A549 (cell line): ENCODE results near the gene PRPS1.
"Not testable (repeated sequence)": the region's sequence is repeated elsewhere in the genome, so short reads cannot be mapped to it uniquely, and the experiment has no call there.

Source experiments
- CBX8 ChIP-seq: fragments of 200-600 bp; sonication (generic); IDR thresholded peaks from 2 replicates; pipeline ENCODE4 v1.6.1; 2016
- ESRRA ChIP-seq: fragments of 150-350 bp; IDR thresholded peaks from 2 replicates; pipeline ENCODE4 v1.6.1; 2014; ENCODE audit warnings: mild to moderate bottlenecking, low read length, borderline replicate concordance
- FOXS1 ChIP-seq: fragments of 250-450 bp; sonication (Bioruptor Pico); IDR thresholded peaks from 2 replicates; pipeline ENCODE4 v1.5.0; 2020; ENCODE audit warnings: mild to moderate bottlenecking, moderate library complexity
- HOXA7 ChIP-seq: fragments of 250-450 bp; sonication (Bioruptor Pico); IDR thresholded peaks from 2 replicates; pipeline ENCODE4 v1.5.0; 2020; ENCODE audit warnings: mild to moderate bottlenecking, moderate library complexity
- JUNB ChIP-seq: fragments of >200 bp; sonication (Bioruptor Twin); formaldehyde crosslinking; IDR thresholded peaks from 2 replicates; pipeline ENCODE4 v1.6.1; 2016
- KDM5A ChIP-seq: fragments of 200-600 bp; sonication (generic); IDR thresholded peaks from 2 replicates; pipeline ENCODE4 v1.6.1; 2016; ENCODE audit warnings: antibody characterized with exemption, mild to moderate bottlenecking
- MAZ ChIP-seq: fragments of 150-350 bp; IDR thresholded peaks from 2 replicates; pipeline ENCODE4 v1.6.1; 2014; ENCODE audit warnings: antibody characterized with exemption, low read depth, low read length, borderline replicate concordance
- POLR2A ChIP-seq: IDR thresholded peaks from 2 replicates; pipeline ENCODE4 v1.6.1; 2012; ENCODE audit warnings: mild to moderate bottlenecking, low read length
- RCOR1 ChIP-seq: fragments of 150-350 bp; IDR thresholded peaks from 2 replicates; pipeline ENCODE4 v1.6.1; 2014; ENCODE audit warnings: antibody characterized with exemption, low read length, low read depth
- TF ChIP-seq, protein P1 (sequence below): fragments of >200 bp; sonication (Bioruptor Twin); formaldehyde crosslinking; IDR thresholded peaks from 3 replicates; pipeline ENCODE4 v1.5.1; 2016
- TF ChIP-seq, protein P2 (sequence below): fragments of 450-650 bp; IDR thresholded peaks from 2 replicates; pipeline ENCODE4 v1.6.1; 2014; ENCODE audit warnings: antibody characterized with exemption
- TF ChIP-seq, protein P3 (sequence below): fragments of 200-600 bp; sonication (generic); IDR thresholded peaks from 2 replicates; pipeline ENCODE4 v1.6.1; 2016; ENCODE audit warnings: antibody characterized with exemption, mild to moderate bottlenecking, moderate library complexity
- TF ChIP-seq, protein P4 (sequence below): IDR thresholded peaks from 2 replicates; pipeline ENCODE4 v1.6.1; 2012; ENCODE audit warnings: low read depth, borderline replicate concordance

DNA sequence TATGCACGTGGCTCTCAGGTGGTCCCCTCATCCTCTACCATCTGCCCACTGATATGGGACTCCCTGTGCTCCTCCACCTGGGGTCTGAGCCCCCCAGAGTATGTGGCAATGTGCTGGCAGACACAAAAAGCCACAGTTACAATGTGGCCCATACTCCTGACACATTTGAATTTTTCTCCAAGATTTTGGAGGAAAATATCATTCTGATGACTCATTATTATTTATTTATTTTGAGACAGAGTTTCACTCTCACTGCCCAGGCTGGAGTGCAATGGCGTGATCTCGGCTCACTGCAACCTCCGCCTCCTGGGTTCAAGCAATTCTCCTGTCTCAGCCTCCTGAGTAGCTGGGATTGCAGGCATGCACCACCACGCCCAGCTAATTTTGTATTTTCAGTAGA, 19.2 kb upstream of the PRPS1 start:
- TF ChIP-seq FOXS1 (CRISPR knock-in tag); RCOR1; MAZ; ESRRA; HOXA7 (CRISPR knock-in tag); POLR2A; JUNB; CBX8; KDM5A: not testable (repeated sequence)
- TF ChIP-seq, protein P1, sequence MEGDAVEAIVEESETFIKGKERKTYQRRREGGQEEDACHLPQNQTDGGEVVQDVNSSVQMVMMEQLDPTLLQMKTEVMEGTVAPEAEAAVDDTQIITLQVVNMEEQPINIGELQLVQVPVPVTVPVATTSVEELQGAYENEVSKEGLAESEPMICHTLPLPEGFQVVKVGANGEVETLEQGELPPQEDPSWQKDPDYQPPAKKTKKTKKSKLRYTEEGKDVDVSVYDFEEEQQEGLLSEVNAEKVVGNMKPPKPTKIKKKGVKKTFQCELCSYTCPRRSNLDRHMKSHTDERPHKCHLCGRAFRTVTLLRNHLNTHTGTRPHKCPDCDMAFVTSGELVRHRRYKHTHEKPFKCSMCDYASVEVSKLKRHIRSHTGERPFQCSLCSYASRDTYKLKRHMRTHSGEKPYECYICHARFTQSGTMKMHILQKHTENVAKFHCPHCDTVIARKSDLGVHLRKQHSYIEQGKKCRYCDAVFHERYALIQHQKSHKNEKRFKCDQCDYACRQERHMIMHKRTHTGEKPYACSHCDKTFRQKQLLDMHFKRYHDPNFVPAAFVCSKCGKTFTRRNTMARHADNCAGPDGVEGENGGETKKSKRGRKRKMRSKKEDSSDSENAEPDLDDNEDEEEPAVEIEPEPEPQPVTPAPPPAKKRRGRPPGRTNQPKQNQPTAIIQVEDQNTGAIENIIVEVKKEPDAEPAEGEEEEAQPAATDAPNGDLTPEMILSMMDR: not testable (repeated sequence)
- TF ChIP-seq, protein P2, sequence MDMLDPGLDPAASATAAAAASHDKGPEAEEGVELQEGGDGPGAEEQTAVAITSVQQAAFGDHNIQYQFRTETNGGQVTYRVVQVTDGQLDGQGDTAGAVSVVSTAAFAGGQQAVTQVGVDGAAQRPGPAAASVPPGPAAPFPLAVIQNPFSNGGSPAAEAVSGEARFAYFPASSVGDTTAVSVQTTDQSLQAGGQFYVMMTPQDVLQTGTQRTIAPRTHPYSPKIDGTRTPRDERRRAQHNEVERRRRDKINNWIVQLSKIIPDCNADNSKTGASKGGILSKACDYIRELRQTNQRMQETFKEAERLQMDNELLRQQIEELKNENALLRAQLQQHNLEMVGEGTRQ: not testable (repeated sequence)
- TF ChIP-seq, protein P3, sequence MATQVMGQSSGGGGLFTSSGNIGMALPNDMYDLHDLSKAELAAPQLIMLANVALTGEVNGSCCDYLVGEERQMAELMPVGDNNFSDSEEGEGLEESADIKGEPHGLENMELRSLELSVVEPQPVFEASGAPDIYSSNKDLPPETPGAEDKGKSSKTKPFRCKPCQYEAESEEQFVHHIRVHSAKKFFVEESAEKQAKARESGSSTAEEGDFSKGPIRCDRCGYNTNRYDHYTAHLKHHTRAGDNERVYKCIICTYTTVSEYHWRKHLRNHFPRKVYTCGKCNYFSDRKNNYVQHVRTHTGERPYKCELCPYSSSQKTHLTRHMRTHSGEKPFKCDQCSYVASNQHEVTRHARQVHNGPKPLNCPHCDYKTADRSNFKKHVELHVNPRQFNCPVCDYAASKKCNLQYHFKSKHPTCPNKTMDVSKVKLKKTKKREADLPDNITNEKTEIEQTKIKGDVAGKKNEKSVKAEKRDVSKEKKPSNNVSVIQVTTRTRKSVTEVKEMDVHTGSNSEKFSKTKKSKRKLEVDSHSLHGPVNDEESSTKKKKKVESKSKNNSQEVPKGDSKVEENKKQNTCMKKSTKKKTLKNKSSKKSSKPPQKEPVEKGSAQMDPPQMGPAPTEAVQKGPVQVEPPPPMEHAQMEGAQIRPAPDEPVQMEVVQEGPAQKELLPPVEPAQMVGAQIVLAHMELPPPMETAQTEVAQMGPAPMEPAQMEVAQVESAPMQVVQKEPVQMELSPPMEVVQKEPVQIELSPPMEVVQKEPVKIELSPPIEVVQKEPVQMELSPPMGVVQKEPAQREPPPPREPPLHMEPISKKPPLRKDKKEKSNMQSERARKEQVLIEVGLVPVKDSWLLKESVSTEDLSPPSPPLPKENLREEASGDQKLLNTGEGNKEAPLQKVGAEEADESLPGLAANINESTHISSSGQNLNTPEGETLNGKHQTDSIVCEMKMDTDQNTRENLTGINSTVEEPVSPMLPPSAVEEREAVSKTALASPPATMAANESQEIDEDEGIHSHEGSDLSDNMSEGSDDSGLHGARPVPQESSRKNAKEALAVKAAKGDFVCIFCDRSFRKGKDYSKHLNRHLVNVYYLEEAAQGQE: not testable (repeated sequence)
- TF ChIP-seq, protein P4, sequence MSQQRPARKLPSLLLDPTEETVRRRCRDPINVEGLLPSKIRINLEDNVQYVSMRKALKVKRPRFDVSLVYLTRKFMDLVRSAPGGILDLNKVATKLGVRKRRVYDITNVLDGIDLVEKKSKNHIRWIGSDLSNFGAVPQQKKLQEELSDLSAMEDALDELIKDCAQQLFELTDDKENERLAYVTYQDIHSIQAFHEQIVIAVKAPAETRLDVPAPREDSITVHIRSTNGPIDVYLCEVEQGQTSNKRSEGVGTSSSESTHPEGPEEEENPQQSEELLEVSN: not testable (repeated sequence)
